Gastrocnemius medialis (tissue), 4 donors: Measurements from ENCODE around the gene NR6A1. TPM values are rescaled to one million over a fixed set of nuclear protein-coding genes. Genes with fewer than 3 reads are reported as not detected.

Experiments used
- ATAC-seq, 2 donors: fragments of 150-250 bp; one replicate each; pipeline ENCODE4 v1.9.1; 2016
- DNase-seq, 2 donors: peaks; one replicate each; pipeline ENCODE4 v3.0.0-alpha.2; 2019
- H3K27ac ChIP-seq, 4 donors: fragments of 200-600 bp; sonication (generic); 1 replicate in 1 of 4; 2 replicates in 3 of 4; pipeline ENCODE4 v1.5.1; 2016 to 2018; ENCODE audit warnings: mild to moderate bottlenecking in 2 of 4, moderate library complexity in 1 of 4
- H3K27me3 ChIP-seq, 3 donors: fragments of 200-600 bp; sonication (generic) in 2 of 3; 1 replicate in 1 of 3; 2 replicates in 2 of 3; pipeline versions ENCODE4 v1.5.1 to v1.6.0; 2016 to 2019; ENCODE audit warnings: mild to moderate bottlenecking in 1 of 3, moderate library complexity in 1 of 3
- H3K36me3 ChIP-seq, 2 donors: fragments of 200-600 bp; sonication (generic) in 1 of 2; one replicate each; pipeline ENCODE4 v1.5.1; 2017 to 2018
- H3K4me1 ChIP-seq, 2 donors: fragments of 200-600 bp; sonication (generic) in 1 of 2; one replicate each; pipeline ENCODE4 v1.5.1; 2016 to 2017; ENCODE audit warnings: mild to moderate bottlenecking in 2 of 2
- H3K4me3 ChIP-seq, 4 donors: fragments of 200-600 bp; sonication (generic) in 3 of 4; 1 replicate in 1 of 4; 2 replicates in 3 of 4; pipeline ENCODE4 v1.5.1; 2016 to 2019; ENCODE audit warnings: mild to moderate bottlenecking in 2 of 4
- H3K9me3 ChIP-seq, 3 donors: fragments of 200-600 bp; sonication (generic) in 2 of 3; 1 replicate in 1 of 3; 2 replicates in 2 of 3; pipeline ENCODE4 v1.5.1; 2016 to 2019
- POLR2A ChIP-seq, 2 donors: fragments of 450-650 bp; IDR thresholded peaks; one replicate each; pipeline ENCODE4 v1.6.1; 2017; ENCODE audit warnings: antibody characterized with exemption in 2 of 2, mild to moderate bottlenecking in 2 of 2, moderate library complexity in 2 of 2
- in situ Hi-C, 4 donors: fragments of 200-750 bp; cut with MboI; loops; one replicate each; pipeline versions ENCODE4 v1.15.0 to v1.8.0; 2017; ENCODE audit warnings: low sequenced_read_pairs in 4 of 4
- intact Hi-C: fragments of 100-400 bp; cut with DNase I; formaldehyde crosslinking; loops from one replicate; pipeline ENCODE4 v1.15.1; 2023; ENCODE audit warnings: low total_unique reads
- total RNA-seq, 4 donors: library from RNA; depleted of rRNA; stranded (reverse); fragments of >200 nt; gene quantifications; one replicate each; pipeline versions ENCODE4 v1.1.0 to v1.2.3, GENCODE V29; 2016
- TF ChIP-seq, protein P1 (sequence below), 5 experiments: fragments of 450-650 bp in 3 of 5; fragments of 200-600 bp in 2 of 5; sonication (generic) in 2 of 5; IDR thresholded peaks in 4 of 5; conservative IDR thresholded peaks in 1 of 5; 1 replicate in 4 of 5; 2 replicates in 1 of 5; pipeline ENCODE4 v1.5.1; 2016 to 2019; ENCODE audit warnings: antibody characterized with exemption in 5 of 5, mild to moderate bottlenecking in 3 of 5, moderate library complexity in 3 of 5

NR6A1 gene
- total RNA-seq, 4 donors from 2014 or later = 0.58 to 5.6 (median 2.1) TPM

DNA sequence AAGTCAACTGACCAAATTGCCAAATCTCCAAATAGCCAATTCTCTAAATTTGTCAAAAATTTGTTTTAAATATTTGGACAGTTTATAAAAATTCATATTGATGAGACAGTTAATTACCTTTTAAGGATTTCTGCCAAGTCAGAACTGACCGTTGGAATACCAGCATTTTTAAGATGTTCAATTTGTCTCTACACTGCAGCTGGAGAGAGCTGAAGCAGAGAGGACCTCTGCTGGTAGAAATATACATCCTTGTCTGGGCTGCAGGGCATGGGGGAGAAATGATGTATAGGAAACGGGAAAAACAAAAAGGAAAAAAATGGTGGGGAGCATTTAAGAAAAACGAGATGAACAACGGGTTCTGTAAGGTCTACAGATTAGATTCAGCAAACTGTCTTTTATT lies 16.8 kb downstream of the NR6A1 start:
- Histone ChIP-seq H3K4me1 (no peaks in the 10 kb centered on the region), H3K36me3 (no peaks in the 10 kb centered on the region), H3K27ac (no peak overlapping the region), H3K9me3 (no peaks in the 10 kb centered on the region), H3K27me3 (peaks cover 0 to 3% (median 0%) of the 10 kb centered on the region in 3 donors), H3K4me3 (no peak overlapping the region)
- in situ Hi-C loops = loop anchor here in 2 of 4 donors (25.0 kb wide), 3 partner anchors 383 to 633 kb away; partner anchors contain the start of gene SCAI (in 2 of the 2)
- ATAC-seq (no peak), DNase-seq (no peak)
- TF ChIP-seq POLR2A (IDR thresholded peaks at IDR 0.05) = no peak
- TF ChIP-seq, protein P1, sequence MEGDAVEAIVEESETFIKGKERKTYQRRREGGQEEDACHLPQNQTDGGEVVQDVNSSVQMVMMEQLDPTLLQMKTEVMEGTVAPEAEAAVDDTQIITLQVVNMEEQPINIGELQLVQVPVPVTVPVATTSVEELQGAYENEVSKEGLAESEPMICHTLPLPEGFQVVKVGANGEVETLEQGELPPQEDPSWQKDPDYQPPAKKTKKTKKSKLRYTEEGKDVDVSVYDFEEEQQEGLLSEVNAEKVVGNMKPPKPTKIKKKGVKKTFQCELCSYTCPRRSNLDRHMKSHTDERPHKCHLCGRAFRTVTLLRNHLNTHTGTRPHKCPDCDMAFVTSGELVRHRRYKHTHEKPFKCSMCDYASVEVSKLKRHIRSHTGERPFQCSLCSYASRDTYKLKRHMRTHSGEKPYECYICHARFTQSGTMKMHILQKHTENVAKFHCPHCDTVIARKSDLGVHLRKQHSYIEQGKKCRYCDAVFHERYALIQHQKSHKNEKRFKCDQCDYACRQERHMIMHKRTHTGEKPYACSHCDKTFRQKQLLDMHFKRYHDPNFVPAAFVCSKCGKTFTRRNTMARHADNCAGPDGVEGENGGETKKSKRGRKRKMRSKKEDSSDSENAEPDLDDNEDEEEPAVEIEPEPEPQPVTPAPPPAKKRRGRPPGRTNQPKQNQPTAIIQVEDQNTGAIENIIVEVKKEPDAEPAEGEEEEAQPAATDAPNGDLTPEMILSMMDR (IDR thresholded peaks at IDR 0.05 in 4 of 5, conservative IDR thresholded peaks at IDR 0.05 in 1 of 5) = no peak
- intact Hi-C loops = no loop called here

DNA sequence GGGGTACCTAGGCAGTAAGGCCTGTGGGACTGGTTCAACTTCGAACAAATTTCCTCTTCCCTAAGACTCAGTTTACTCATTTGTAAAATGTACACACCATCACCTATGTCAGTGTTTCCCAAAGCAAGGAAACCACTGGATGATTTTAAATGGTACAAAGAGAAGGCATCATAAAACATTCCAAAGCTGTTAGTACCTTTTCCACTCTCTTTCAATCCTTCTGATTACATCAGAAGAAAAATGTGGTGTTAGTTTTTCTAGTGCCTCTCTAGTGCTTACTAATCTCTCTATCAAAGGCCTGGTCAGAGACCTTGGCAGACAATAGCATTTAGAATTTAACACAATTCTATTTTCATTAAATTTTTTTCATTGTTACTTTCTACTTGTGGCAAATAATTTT lies 18.1 kb downstream of the NR6A1 start:
- H3K9me3 ChIP-seq = no peaks in the 10 kb centered on the region
- H3K4me1 ChIP-seq = no peaks in the 10 kb centered on the region
- TF ChIP-seq, protein P1 (IDR thresholded peaks at IDR 0.05 in 4 of 5, conservative IDR thresholded peaks at IDR 0.05 in 1 of 5) = no peak
- TF ChIP-seq POLR2A (IDR thresholded peaks at IDR 0.05) = no peak
- no peak overlapping the region for H3K27ac ChIP-seq
- peaks cover 0 to 3% (median 0%) of the 10 kb centered on the region in 3 donors for H3K27me3 ChIP-seq
- DNase-seq (no peak), ATAC-seq (no peak)
- intact Hi-C loops = no loop called here
- in situ Hi-C loops = loop anchor here in 2 of 4 donors (25.0 kb wide), 3 partner anchors 384 to 634 kb away; partner anchors contain the start of gene SCAI (in 2 of the 2)
- H3K36me3 ChIP-seq = no peaks in the 10 kb centered on the region
- H3K4me3 ChIP-seq = no peak overlapping the region

DNA sequence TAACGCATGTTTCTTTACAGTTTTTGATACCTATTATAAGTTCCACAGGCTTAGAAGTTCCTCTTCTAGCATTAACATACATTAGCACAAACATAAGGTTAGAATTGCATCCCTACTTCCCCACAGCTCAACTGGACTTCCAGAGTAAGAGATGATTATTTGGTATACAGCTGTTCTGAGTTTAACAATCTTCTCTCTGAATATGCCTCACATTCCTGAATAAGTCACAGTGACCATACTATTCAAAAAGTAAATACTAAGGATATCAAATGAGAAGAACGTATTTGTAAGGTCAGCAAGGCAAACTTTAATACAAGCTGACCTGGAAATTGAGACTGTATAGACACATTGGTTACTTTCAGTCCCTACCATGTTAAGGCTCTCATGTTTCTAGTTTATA lies 21.3 kb downstream of the NR6A1 start:
- no peaks in the 10 kb centered on the region for H3K36me3 ChIP-seq
- H3K9me3 ChIP-seq = no peaks in the 10 kb centered on the region
- H3K27ac ChIP-seq = no peak overlapping the region
- H3K4me1 ChIP-seq = no peaks in the 10 kb centered on the region
- no peak for TF ChIP-seq POLR2A (IDR thresholded peaks at IDR 0.05)
- TF ChIP-seq, protein P1 (IDR thresholded peaks at IDR 0.05 in 4 of 5, conservative IDR thresholded peaks at IDR 0.05 in 1 of 5) = no peak
- in situ Hi-C loops = loop anchor here in 2 of 4 donors (25.0 kb wide), 3 partner anchors 388 to 638 kb away; partner anchors contain the start of gene SCAI (in 2 of the 2)
- intact Hi-C loops = no loop called here
- ATAC-seq (no peak), DNase-seq (no peak)
- H3K27me3 ChIP-seq = no peaks in the 10 kb centered on the region
- no peak overlapping the region for H3K4me3 ChIP-seq

DNA sequence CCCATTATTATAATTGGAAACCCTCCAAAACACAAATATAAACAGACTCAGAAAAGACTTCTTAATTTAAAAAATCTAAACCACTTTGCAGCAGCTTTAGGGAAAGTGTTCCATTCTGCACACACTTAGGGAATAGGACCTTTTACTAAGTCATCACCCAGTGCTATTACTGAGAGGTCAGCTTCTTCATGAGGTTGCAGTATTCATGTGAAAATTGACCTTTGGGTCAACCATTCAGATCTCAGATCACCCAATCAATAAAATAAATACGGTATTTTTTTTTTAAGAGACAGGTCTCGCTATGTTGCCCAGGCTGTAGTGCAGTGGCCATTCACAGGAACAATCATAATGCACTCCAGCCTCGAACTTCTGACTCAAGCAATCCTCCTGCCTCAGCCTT lies 21.8 kb downstream of the NR6A1 start:
- TF ChIP-seq, protein P1 (IDR thresholded peaks at IDR 0.05 in 4 of 5, conservative IDR thresholded peaks at IDR 0.05 in 1 of 5) = no peak
- TF ChIP-seq POLR2A (IDR thresholded peaks at IDR 0.05) = no peak
- in situ Hi-C loops = no loop called here

DNA sequence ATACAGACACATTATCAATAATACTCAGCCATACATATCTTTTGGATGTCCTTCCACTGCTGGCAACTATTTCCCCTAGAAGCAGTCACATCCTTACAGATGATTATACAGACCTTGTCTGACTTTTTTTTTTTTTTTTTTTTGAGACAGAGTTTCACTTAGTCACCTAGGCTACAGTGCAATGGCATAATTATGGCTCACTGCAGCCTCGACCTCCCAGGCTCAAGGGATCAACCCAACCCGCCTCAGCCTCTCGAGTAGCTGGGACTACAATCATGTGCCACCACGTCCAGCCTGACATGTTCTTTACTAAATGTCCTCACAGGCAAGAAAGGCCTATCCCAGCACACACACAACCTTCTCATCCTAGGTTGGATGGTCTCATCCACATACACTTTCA lies 24.0 kb downstream of the NR6A1 start:
- in situ Hi-C loops = no loop called here
- ATAC-seq = no peak

More for the DNA sequence above, 21.8 kb downstream of the NR6A1 start:
- no peaks in the 10 kb centered on the region for H3K9me3 ChIP-seq
- no peaks in the 10 kb centered on the region for H3K36me3 ChIP-seq
- H3K27ac ChIP-seq = no peak overlapping the region
- H3K4me1 ChIP-seq = no peaks in the 10 kb centered on the region
- ATAC-seq (no peak), DNase-seq (no peak)
- H3K4me3 ChIP-seq = no peak overlapping the region
- H3K27me3 ChIP-seq = no peaks in the 10 kb centered on the region
- intact Hi-C loops = no loop called here

More for the DNA sequence above, 24.0 kb downstream of the NR6A1 start:
- no peaks in the 10 kb centered on the region for H3K9me3 ChIP-seq
- H3K36me3 ChIP-seq = no peaks in the 10 kb centered on the region
- no peak overlapping the region for H3K27ac ChIP-seq
- H3K4me1 ChIP-seq = no peaks in the 10 kb centered on the region
- DNase-seq = no peak
- no peak for TF ChIP-seq POLR2A (IDR thresholded peaks at IDR 0.05)
- TF ChIP-seq, protein P1 (IDR thresholded peaks at IDR 0.05 in 4 of 5, conservative IDR thresholded peaks at IDR 0.05 in 1 of 5) = no peak
- intact Hi-C loops = no loop called here
- H3K4me3 ChIP-seq = no peak overlapping the region
- no peaks in the 10 kb centered on the region for H3K27me3 ChIP-seq
